Tibial artery (tissue), 4 donors: Measurements from ENCODE around the gene BRSK2.
"Not testable (repeated sequence)": the region's sequence is repeated elsewhere in the genome, so short reads cannot be mapped to it uniquely, and the experiment has no call there.

Experiments
- DNase-seq, 2 donors: peaks; one replicate each; pipeline ENCODE4 v3.0.0-alpha.2; 2019
- H3K27ac ChIP-seq, 2 donors: fragments of 200-600 bp; sonication (generic) in 1 of 2; 1 replicate in 1 of 2; 2 replicates in 1 of 2; pipeline ENCODE4 v1.5.1; 2018 to 2019; ENCODE audit warnings: mild to moderate bottlenecking in 1 of 2
- H3K27me3 ChIP-seq, 2 donors: fragments of 200-600 bp; sonication (generic) in 1 of 2; one replicate each; pipeline versions ENCODE4 v1.5.1 to v1.6.0; 2016 to 2019
- H3K36me3 ChIP-seq, 3 donors: fragments of 200-600 bp; sonication (generic) in 2 of 3; one replicate each; pipeline ENCODE4 v1.5.1; 2016 to 2019; ENCODE audit warnings: mild to moderate bottlenecking in 2 of 3
- H3K4me1 ChIP-seq, 4 donors: fragments of 200-600 bp; sonication (generic) in 2 of 4; 1 replicate in 3 of 4; 2 replicates in 1 of 4; pipeline ENCODE4 v1.5.1; 2016 to 2019
- H3K4me3 ChIP-seq, 2 donors: fragments of 200-600 bp; sonication (generic) in 1 of 2; 1 replicate in 1 of 2; 2 replicates in 1 of 2; pipeline ENCODE4 v1.5.1; 2018 to 2019; ENCODE audit warnings: mild to moderate bottlenecking in 2 of 2
- H3K9me3 ChIP-seq, 3 donors: fragments of 200-600 bp; sonication (generic) in 1 of 3; one replicate each; pipeline ENCODE4 v1.5.1; 2016 to 2019
- CTCF ChIP-seq, 2 experiments: fragments of 200-600 bp in 1 of 2; fragments of 450-650 bp in 1 of 2; IDR thresholded peaks; one replicate each; pipeline ENCODE4 v1.5.1; 2017 to 2019; ENCODE audit warnings: antibody characterized with exemption in 2 of 2, mild to moderate bottlenecking in 1 of 2, moderate library complexity in 1 of 2
- intact Hi-C: fragments of 100-400 bp; cut with DNase I; formaldehyde crosslinking; loops from one replicate; pipeline ENCODE4 v1.15.0; 2023; ENCODE audit warnings: low total_unique reads

The BRSK2 gene

GRCh38 chr11:1419811-1420210 is 30.1 kb downstream of the BRSK2 start:
- Histone ChIP-seq H3K4me3 (no peak overlapping the region), H3K9me3 (peaks cover 12 to 64% (median 35%) of the 10 kb centered on the region in 3 donors), H3K27ac (no peak overlapping the region), H3K36me3 (no peaks in the 10 kb centered on the region), H3K27me3 (peaks cover 0 to 19% of the 10 kb centered on the region in 2 donors), H3K4me1 (no peaks in the 10 kb centered on the region)
- DNase-seq = no peak
- intact Hi-C loops = no loop called here
- TF ChIP-seq CTCF (IDR thresholded peaks at IDR 0.05) = no peak

DNA sequence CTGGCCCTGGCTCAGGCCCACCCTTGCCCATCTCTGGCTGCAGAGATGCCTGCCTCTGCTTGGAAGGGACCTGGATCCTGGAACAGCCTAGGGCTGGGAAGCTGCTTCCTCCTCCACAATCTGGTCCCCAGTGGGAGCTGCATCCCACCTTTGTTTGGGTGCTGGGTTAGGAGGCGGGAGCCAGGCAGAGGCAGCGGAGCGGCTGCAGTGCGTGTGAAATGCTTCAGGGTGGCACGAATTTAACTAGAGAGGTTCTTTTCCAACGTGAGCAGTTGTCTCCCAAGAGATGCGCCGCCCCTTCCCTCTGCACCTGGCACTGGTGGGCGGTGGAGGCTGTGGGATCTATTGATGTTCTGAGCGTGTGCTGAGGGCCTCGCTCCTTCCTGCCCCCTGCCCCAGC is 31.6 kb downstream of the BRSK2 start:
- no peak overlapping the region for H3K4me3 ChIP-seq
- no peaks in the 10 kb centered on the region for H3K4me1 ChIP-seq
- H3K27ac ChIP-seq = no peak overlapping the region
- no peaks in the 10 kb centered on the region for H3K36me3 ChIP-seq
- peaks cover 0 to 34% of the 10 kb centered on the region in 2 donors for H3K27me3 ChIP-seq
- intact Hi-C loops = no loop called here
- peaks cover 12 to 53% (median 35%) of the 10 kb centered on the region in 3 donors for H3K9me3 ChIP-seq
- TF ChIP-seq CTCF (IDR thresholded peaks at IDR 0.05) = no peak
- no peak for DNase-seq

GRCh38 chr11:1422481-1422880 is 32.7 kb downstream of the BRSK2 start:
- TF ChIP-seq CTCF (IDR thresholded peaks at IDR 0.05) = no peak
- Histone ChIP-seq H3K27me3 (peaks cover 0 to 45% of the 10 kb centered on the region in 2 donors), H3K4me3 (no peak overlapping the region), H3K9me3 (peaks cover 12 to 41% (median 30%) of the 10 kb centered on the region in 3 donors), H3K36me3 (no peaks in the 10 kb centered on the region), H3K4me1 (no peaks in the 10 kb centered on the region), H3K27ac (no peak overlapping the region)
- intact Hi-C loops = no loop called here
- no peak for DNase-seq

- intact Hi-C loops = no loop called here
- H3K36me3 ChIP-seq = no peaks in the 10 kb centered on the region
- no peak overlapping the region for H3K4me3 ChIP-seq
- no peak for TF ChIP-seq CTCF (IDR thresholded peaks at IDR 0.05)
- H3K9me3 ChIP-seq = peaks cover 8 to 36% (median 25%) of the 10 kb centered on the region in 3 donors
- no peak overlapping the region for H3K27ac ChIP-seq
- peaks cover 0 to 45% of the 10 kb centered on the region in 2 donors for H3K27me3 ChIP-seq
- DNase-seq = no peak
- no peaks in the 10 kb centered on the region for H3K4me1 ChIP-seq
Observed at GRCh38 chr11:1422981-1423380, 33.2 kb downstream of the BRSK2 start.

GRCh38 chr11:1423406-1423805 is 33.7 kb downstream of the BRSK2 start:
- H3K9me3 ChIP-seq = peaks cover 5 to 32% (median 20%) of the 10 kb centered on the region in 3 donors
- peaks cover 0 to 45% of the 10 kb centered on the region in 2 donors for H3K27me3 ChIP-seq
- H3K4me1 ChIP-seq, H3K36me3 ChIP-seq, intact Hi-C loops, DNase-seq, H3K27ac ChIP-seq, H3K4me3 ChIP-seq: not testable (repeated sequence)

DNA sequence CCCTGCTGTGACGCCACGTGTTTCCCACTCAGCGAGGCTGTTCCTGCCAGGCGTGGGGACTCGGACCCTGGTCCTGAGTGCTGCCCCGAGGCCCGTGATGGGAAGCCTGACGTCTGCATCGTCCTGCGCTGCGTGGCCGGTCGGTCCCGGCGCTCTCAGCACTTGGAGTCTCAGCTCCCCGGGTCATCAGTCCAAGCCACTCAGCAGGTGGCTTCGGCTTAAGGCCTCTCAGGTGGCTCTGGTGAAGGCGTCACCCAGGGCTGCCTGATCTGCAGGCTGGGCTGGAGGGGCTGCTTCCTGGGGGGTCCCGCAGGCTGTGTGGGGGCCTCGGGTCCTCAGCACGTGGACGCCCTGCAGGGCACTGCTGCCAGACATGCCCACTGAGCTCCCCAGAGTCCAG is 35.3 kb downstream of the BRSK2 start:
- Histone ChIP-seq H3K27ac (no peak overlapping the region), H3K9me3 (peaks cover 0 to 16% (median 4%) of the 10 kb centered on the region in 3 donors), H3K36me3 (no peaks in the 10 kb centered on the region), H3K4me3 (no peak overlapping the region), H3K27me3 (peaks cover 0 to 45% of the 10 kb centered on the region in 2 donors), H3K4me1 (no peaks in the 10 kb centered on the region)
- intact Hi-C loops = no loop called here
- no peak for DNase-seq
- no peak for TF ChIP-seq CTCF (IDR thresholded peaks at IDR 0.05)
